Spleen (tissue), 11 donors: ENCODE data around the gene ZEB2. TPM values are rescaled to one million over a fixed set of nuclear protein-coding genes. Genes with fewer than 3 reads are reported as not detected.
A peak's percentile ranks its signal among the peaks of the same experiment; 100 is the strongest.

Experiments
- DNase-seq: peaks from one replicate; pipeline ENCODE4 v3.0.0-alpha.2; 2020
- H3K27ac ChIP-seq, 8 donors: fragments of 200-600 bp; sonication (generic) in 7 of 8; 1 replicate in 4 of 8; 2 replicates in 4 of 8; pipeline versions ENCODE4 v1.5.0 to v1.8.0; 2016 to 2021; ENCODE audit warnings: inconsistent platforms in 4 of 8, mild to moderate bottlenecking in 4 of 8, moderate library complexity in 1 of 8
- H3K27me3 ChIP-seq, 7 donors: fragments of 200-600 bp; sonication (generic) in 6 of 7; replicated peaks in 1 of 7; 1 replicate in 4 of 7; 2 replicates in 3 of 7; pipeline versions ENCODE4 v1.5.0 to v1.8.0; 2016 to 2021; ENCODE audit warnings: inconsistent platforms in 3 of 7, mild to moderate bottlenecking in 1 of 7
- H3K36me3 ChIP-seq, 6 donors: fragments of 200-600 bp; sonication (generic) in 5 of 6; 1 replicate in 4 of 6; 2 replicates in 2 of 6; pipeline versions ENCODE4 v1.5.0 to v1.8.0; 2016 to 2021; ENCODE audit warnings: inconsistent platforms in 2 of 6
- H3K4me1 ChIP-seq, 6 donors: fragments of 200-600 bp; sonication (generic) in 5 of 6; 1 replicate in 3 of 6; 2 replicates in 3 of 6; pipeline versions ENCODE4 v1.5.0 to v1.8.0; 2016 to 2021; ENCODE audit warnings: inconsistent platforms in 3 of 6
- H3K4me3 ChIP-seq, 8 donors: fragments of 200-600 bp; sonication (generic) in 7 of 8; 1 replicate in 4 of 8; 2 replicates in 4 of 8; pipeline versions ENCODE4 v1.5.0 to v1.8.0; 2016 to 2021; ENCODE audit warnings: inconsistent platforms in 4 of 8, mild to moderate bottlenecking in 4 of 8, moderate library complexity in 2 of 8
- H3K9me3 ChIP-seq, 8 donors: fragments of 200-600 bp; sonication (generic) in 7 of 8; 1 replicate in 4 of 8; 2 replicates in 4 of 8; pipeline versions ENCODE4 v1.5.0 to v1.8.0; 2016 to 2021; ENCODE audit warnings: inconsistent platforms in 4 of 8
- POLR2A ChIP-seq, 3 donors: fragments of 450-650 bp; IDR thresholded peaks; one replicate each; pipeline ENCODE4 v1.5.1; 2017; ENCODE audit warnings: antibody characterized with exemption in 3 of 3, mild to moderate bottlenecking in 1 of 3
- POLR2AphosphoS5 ChIP-seq, 3 donors: sonication (generic); formaldehyde crosslinking; IDR thresholded peaks; one replicate each; pipeline ENCODE4 v1.5.1; 2017; ENCODE audit warnings: antibody characterized with exemption in 3 of 3
- WGBS, 5 donors: extraction: QIAGEN DNeasy Blood & Tissue Kit in 3 of 5; methylation state at CpG; one replicate each; pipeline versions ENCODE4 v1.1.5 to v1.1.7; 2013 to 2018; 5-methylcytosine and 5-hydroxymethylcytosine counted together
- intact Hi-C: fragments of 100-400 bp; cut with DNase I; formaldehyde crosslinking; loops from one replicate; pipeline ENCODE4 v1.15.0; 2023; ENCODE audit warnings: low total_unique reads
- polyA plus RNA-seq, 3 donors: library from polyadenylated mRNA; stranded (reverse); fragments of 200-250 nt; gene quantifications; one replicate each; pipeline ENCODE4 v1.2.1, GENCODE V29; 2013
- total RNA-seq, 7 donors: library from RNA; depleted of rRNA in 3 of 7; stranded (reverse); fragments of >200 nt in 3 of 7; fragmentation: NEBNext Ultra II Directional in 4 of 7; extraction: Animal tissue kit (Norgen Biotek cat#: 25700) in 4 of 7; gene quantifications; one replicate each; pipeline versions ENCODE4 v1.1.0 to v1.2.1, GENCODE V29; 2016 to 2021
- TF ChIP-seq, protein P1 (sequence below), 11 experiments: fragments of 200-600 bp in 7 of 11; fragments of 450-650 bp in 4 of 11; sonication (generic) in 4 of 11; IDR thresholded peaks in 8 of 11; conservative IDR thresholded peaks in 3 of 11; 1 replicate in 7 of 11; 2 replicates in 4 of 11; pipeline versions ENCODE4 v1.4.0 to v1.8.0; 2016 to 2021; ENCODE audit warnings: antibody characterized with exemption in 11 of 11, inconsistent platforms in 4 of 11, mild to moderate bottlenecking in 1 of 11
- donor health status: healthy with polysubstance abuse.
- donor health status: DM: no; HTN: no; CAD: no; lungs with moderate emphysema.
- donor health status: DM: no; HTN: no; CAD: no.
- donor health status: Bipolar disorder and iron deficiency.
- donor health status: healthy.
- donor health status: DM: no; HTN: no; CAD: no.
- donor health status: DM: yes; HTN: yes; CAD: no.

Gene ZEB2
- total and polyA plus RNA-seq, 10 donors = 25.5 to 362 (median 240) TPM

DNA sequence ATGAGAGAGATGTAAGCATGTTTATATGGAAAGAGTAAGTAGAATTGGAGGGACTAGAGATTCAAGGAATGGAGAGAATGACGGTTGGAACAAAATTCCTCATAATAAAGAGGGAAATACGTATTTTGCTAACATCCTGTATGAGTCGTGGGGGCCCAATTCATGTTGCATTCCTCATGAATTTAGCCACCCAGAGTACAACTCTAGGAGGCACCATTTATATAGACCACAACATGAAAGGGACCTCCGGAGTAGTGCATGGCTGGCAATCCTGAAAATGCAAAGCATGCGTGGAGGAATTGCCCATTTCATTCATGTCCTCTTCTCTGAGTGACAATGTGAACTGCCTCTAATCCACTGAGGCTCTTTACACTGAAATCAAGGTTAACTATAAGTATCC lies 168.2 kb downstream of the ZEB2 start:
- TF ChIP-seq, protein P1, sequence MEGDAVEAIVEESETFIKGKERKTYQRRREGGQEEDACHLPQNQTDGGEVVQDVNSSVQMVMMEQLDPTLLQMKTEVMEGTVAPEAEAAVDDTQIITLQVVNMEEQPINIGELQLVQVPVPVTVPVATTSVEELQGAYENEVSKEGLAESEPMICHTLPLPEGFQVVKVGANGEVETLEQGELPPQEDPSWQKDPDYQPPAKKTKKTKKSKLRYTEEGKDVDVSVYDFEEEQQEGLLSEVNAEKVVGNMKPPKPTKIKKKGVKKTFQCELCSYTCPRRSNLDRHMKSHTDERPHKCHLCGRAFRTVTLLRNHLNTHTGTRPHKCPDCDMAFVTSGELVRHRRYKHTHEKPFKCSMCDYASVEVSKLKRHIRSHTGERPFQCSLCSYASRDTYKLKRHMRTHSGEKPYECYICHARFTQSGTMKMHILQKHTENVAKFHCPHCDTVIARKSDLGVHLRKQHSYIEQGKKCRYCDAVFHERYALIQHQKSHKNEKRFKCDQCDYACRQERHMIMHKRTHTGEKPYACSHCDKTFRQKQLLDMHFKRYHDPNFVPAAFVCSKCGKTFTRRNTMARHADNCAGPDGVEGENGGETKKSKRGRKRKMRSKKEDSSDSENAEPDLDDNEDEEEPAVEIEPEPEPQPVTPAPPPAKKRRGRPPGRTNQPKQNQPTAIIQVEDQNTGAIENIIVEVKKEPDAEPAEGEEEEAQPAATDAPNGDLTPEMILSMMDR (IDR thresholded peaks at IDR 0.05 in 8 of 11, conservative IDR thresholded peaks at IDR 0.05 in 3 of 11) = no peak
- TF ChIP-seq POLR2A (IDR thresholded peaks at IDR 0.05) (no peak), POLR2AphosphoS5 (IDR thresholded peaks at IDR 0.05) (no peak)
- H3K4me1 ChIP-seq = peaks cover 0 to 17% (median 4%) of the 10 kb centered on the region in 6 donors
- no peaks in the 10 kb centered on the region for H3K9me3 ChIP-seq
- H3K36me3 ChIP-seq = no peaks in the 10 kb centered on the region
- intact Hi-C loops = no loop called here
- no peaks in the 10 kb centered on the region for H3K27me3 ChIP-seq
- DNase-seq = no peak
- WGBS, 5 donors = 88 to 92% (median 91%) methylated on average over 5 of the region's 5 CpGs
- H3K4me3 ChIP-seq = no peak overlapping the region
- H3K27ac ChIP-seq = no peak overlapping the region

DNA sequence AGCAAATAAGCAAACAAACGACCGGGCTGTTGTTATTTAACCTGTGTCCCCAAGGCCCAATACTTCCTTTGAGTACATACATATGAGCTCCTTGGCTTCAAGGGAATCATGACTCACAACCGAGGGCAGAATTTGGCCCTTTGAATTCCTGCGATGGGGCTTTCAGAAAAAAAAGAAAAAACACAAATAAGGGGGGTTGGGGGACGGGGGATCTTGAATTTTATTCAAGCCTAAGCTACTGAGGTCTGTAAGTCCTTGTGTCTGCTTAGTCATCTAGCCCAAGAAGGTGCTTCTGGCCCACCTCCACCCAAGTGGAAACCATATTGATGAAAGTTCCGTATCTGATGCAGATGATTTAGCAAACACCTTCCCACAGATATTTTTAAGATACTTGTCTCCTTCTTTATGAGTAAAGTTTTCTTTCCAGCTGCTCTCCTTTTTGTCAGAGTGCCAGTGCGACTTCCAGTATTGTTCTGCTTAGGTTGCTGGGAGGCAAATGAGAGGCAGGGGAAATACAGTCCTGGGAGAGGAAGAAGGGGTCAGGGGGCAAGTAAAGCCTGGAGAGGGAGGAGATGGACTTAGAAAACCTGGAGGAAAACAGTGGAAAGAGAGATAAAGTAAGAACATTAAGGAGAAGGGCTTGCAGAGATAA lies 169.6 kb downstream of the ZEB2 start:
- H3K27ac ChIP-seq = peak overlapping the region in 1 of 8 donors; percentile 20
- no peak for TF ChIP-seq POLR2A (IDR thresholded peaks at IDR 0.05)
- no peak for TF ChIP-seq POLR2AphosphoS5 (IDR thresholded peaks at IDR 0.05)
- TF ChIP-seq, protein P1 (IDR thresholded peaks at IDR 0.05 in 8 of 11, conservative IDR thresholded peaks at IDR 0.05 in 3 of 11) = no peak
- no peak overlapping the region for H3K4me3 ChIP-seq
- no peak for DNase-seq
- H3K36me3 ChIP-seq = no peaks in the 10 kb centered on the region
- H3K4me1 ChIP-seq = peaks cover 0 to 12% (median under 1%) of the 10 kb centered on the region in 6 donors
- no peaks in the 10 kb centered on the region for H3K9me3 ChIP-seq
- intact Hi-C loops = no loop called here
- 71 to 85% (median 80%) methylated on average over 7 of the region's 7 CpGs for WGBS, 5 donors
- H3K27me3 ChIP-seq = no peaks in the 10 kb centered on the region

DNA sequence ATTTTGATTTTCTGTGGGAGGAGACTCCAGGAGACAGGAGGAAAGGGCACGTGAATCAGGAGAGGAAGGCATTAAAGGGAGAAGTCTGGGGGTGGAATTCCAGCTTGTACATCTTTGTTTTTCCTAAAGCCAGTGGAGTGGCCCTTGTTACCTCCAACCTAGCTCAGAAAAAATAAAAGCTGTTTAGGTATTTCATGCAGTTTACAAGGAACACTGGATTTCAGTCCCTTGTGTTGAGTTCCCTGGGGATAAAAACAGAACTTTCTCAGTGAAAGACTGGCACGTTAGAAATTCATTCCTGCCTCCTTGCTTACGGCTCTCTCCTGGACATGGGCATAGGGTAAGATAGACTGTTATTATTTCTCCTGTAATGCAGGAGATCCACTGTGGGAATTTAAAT lies 170.2 kb downstream of the ZEB2 start:
- Histone ChIP-seq H3K27ac (no peak overlapping the region), H3K4me3 (no peak overlapping the region), H3K27me3 (no peaks in the 10 kb centered on the region), H3K4me1 (peaks cover 0 to 6% (median 0%) of the 10 kb centered on the region in 6 donors), H3K9me3 (no peaks in the 10 kb centered on the region), H3K36me3 (no peaks in the 10 kb centered on the region)
- intact Hi-C loops = no loop called here
- TF ChIP-seq POLR2AphosphoS5 (IDR thresholded peaks at IDR 0.05) (no peak), POLR2A (IDR thresholded peaks at IDR 0.05) (no peak)
- TF ChIP-seq, protein P1 (IDR thresholded peaks at IDR 0.05 in 8 of 11, conservative IDR thresholded peaks at IDR 0.05 in 3 of 11) = no peak
- WGBS, 5 donors = 79 to 97% (median 88%) methylated on average over 3 of the region's 3 CpGs
- no peak for DNase-seq

DNA sequence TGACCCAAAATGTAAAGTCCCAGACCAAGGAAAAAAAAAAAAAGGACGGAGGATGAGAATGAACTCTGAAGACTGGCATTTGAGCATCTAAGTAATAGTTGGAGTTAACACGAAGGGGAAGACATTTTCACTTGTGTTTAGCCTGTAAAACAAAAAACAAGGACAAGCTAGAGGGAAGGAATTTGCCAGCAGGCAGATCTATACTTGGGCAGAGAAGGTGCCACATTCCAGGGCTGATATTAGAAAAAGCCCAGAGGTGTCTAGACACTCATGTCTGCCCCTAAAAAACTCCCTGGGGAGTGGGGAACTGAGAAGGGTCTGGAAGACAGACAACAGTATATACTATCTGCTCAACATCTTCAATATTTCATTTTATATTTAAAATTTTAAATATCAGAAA lies 171.1 kb downstream of the ZEB2 start:
- no peak for DNase-seq
- no peaks in the 10 kb centered on the region for H3K36me3 ChIP-seq
- H3K27ac ChIP-seq = no peak overlapping the region
- no peaks in the 10 kb centered on the region for H3K27me3 ChIP-seq
- no peaks in the 10 kb centered on the region for H3K9me3 ChIP-seq
- WGBS, 5 donors = 86 to 97% (median 95%) methylated on average over 2 of the region's 2 CpGs
- intact Hi-C loops = no loop called here
- TF ChIP-seq, protein P1 (IDR thresholded peaks at IDR 0.05 in 8 of 11, conservative IDR thresholded peaks at IDR 0.05 in 3 of 11) = no peak
- TF ChIP-seq POLR2AphosphoS5 (IDR thresholded peaks at IDR 0.05) = no peak
- no peak for TF ChIP-seq POLR2A (IDR thresholded peaks at IDR 0.05)
- H3K4me1 ChIP-seq = peaks cover 0 to 6% (median 0%) of the 10 kb centered on the region in 6 donors
- no peak overlapping the region for H3K4me3 ChIP-seq
